IMR-90 (cell line): ENCODE data around the gene STIM1. TPM values are rescaled to one million over a fixed set of nuclear protein-coding genes. Genes with fewer than 3 reads are reported as not detected.

Experiments
- ATAC-seq: fragments of 200-7000 bp; cut with Tn5 transposase; 2 replicates; pipeline ENCODE4 v1.9.1; 2020; ENCODE audit warnings: low read depth, mild to moderate bottlenecking, moderate library complexity
- BruUV-seq: library from RNA; stranded (reverse); fragments of 400-500 nt; replicated peaks from 2 replicates; lab custom pipeline; 2021; lab: Mats Ljungman, UMichigan
- CTCF ChIA-PET: fragments of 300-600 bp; formaldehyde crosslinking; extraction: SDS; loops from one replicate; lab custom pipeline; 2021; ENCODE audit warnings: antibody characterized with exemption; lab: Yijun Ruan, JAX
- POLR2A ChIA-PET: fragments of 300-600 bp; sonication (Branson Sonifier 250); formaldehyde crosslinking; loops from one replicate; lab custom pipeline; 2022; ENCODE audit warnings: antibody characterized with exemption; ENCODE audit not compliant: unreplicated experiment; lab: Charles Lee
- DNase-seq: peaks from one replicate; pipeline ENCODE4 v3.0.0; 2013
- H2AFZ ChIP-seq: replicated peaks from 2 replicates; pipeline ENCODE3; 2013; ENCODE audit warnings: low read length, mild to moderate bottlenecking; ENCODE audit not compliant: poor library complexity
- H2AK5ac ChIP-seq: 2 replicates; pipeline ENCODE4 v1.6.1; 2013; ENCODE audit warnings: low read depth, low read length, inconsistent platforms
- H2AK9ac ChIP-seq: replicated peaks from 2 replicates; pipeline ENCODE3; 2013; ENCODE audit warnings: mild to moderate bottlenecking, low read depth, low read length, moderate library complexity; ENCODE audit not compliant: poor library complexity
- H2BK120ac ChIP-seq: 2 replicates; pipeline ENCODE4 v1.6.1; 2013; ENCODE audit warnings: low read depth, low read length, inconsistent platforms
- H2BK15ac ChIP-seq: 3 replicates; pipeline ENCODE4 v1.6.1; 2013; ENCODE audit warnings: low read depth, low read length, inconsistent platforms
- H2BK20ac ChIP-seq: 2 replicates; pipeline ENCODE4 v1.6.1; 2013; ENCODE audit warnings: low read depth, mild to moderate bottlenecking, inconsistent platforms, low read length, moderate library complexity
- H2BK5ac ChIP-seq: 2 replicates; pipeline ENCODE4 v1.6.1; 2013; ENCODE audit warnings: mild to moderate bottlenecking, low read depth, low read length, inconsistent platforms; ENCODE audit not compliant: poor library complexity, severe bottlenecking
- H3K14ac ChIP-seq: replicated peaks from 2 replicates; pipeline ENCODE4 v1.6.1; 2013; ENCODE audit warnings: low read depth, low read length, inconsistent platforms
- H3K18ac ChIP-seq: 2 replicates; pipeline ENCODE4 v1.6.1; 2013; ENCODE audit warnings: low read depth, low read length, control low read depth
- H3K23ac ChIP-seq: 2 replicates; pipeline ENCODE4 v1.6.1; 2013; ENCODE audit warnings: low read depth, low read length, inconsistent platforms
- H3K27ac ChIP-seq: 2 replicates; pipeline ENCODE4 v1.5.1; 2013; ENCODE audit warnings: mild to moderate bottlenecking, control low read depth, low read length; ENCODE audit not compliant: insufficient read depth
- H3K27me3 ChIP-seq: 2 replicates; pipeline ENCODE4 v1.6.1; 2013; ENCODE audit warnings: low read length; ENCODE audit not compliant: control insufficient read depth, insufficient read depth
- H3K36me3 ChIP-seq: 2 replicates; pipeline ENCODE4 v1.6.1; 2013; ENCODE audit warnings: low read length, mixed read lengths; ENCODE audit not compliant: control insufficient read depth, insufficient read depth
- H3K4ac ChIP-seq: 2 replicates; pipeline ENCODE4 v1.6.1; 2013; ENCODE audit warnings: low read depth, low read length, inconsistent platforms
- H3K4me1 ChIP-seq: 2 replicates; pipeline ENCODE4 v1.6.1; 2013; ENCODE audit warnings: low read length, mixed read lengths; ENCODE audit not compliant: control insufficient read depth, insufficient read depth
- H3K4me2 ChIP-seq: 2 replicates; pipeline ENCODE4 v1.6.1; 2013; ENCODE audit warnings: low read depth, mild to moderate bottlenecking, control low read depth, low read length, moderate library complexity
- H3K4me3 ChIP-seq: 2 replicates; pipeline ENCODE4 v1.5.1; 2013; ENCODE audit warnings: low read depth, mild to moderate bottlenecking, control low read depth, low read length, moderate library complexity; ENCODE audit not compliant: insufficient read depth
- H3K56ac ChIP-seq: 2 replicates; pipeline ENCODE4 v1.6.1; 2013; ENCODE audit warnings: low read length, inconsistent platforms; ENCODE audit not compliant: insufficient read depth; ENCODE audit errors: extremely low read depth
- H3K79me1 ChIP-seq, 2 experiments: 2 replicates each; pipeline ENCODE4 v1.6.1; 2013; ENCODE audit warnings: low read length in 2 of 2, inconsistent platforms in 1 of 2, low read depth in 1 of 2
- H3K9ac ChIP-seq: 2 replicates; pipeline ENCODE4 v1.6.1; 2013; ENCODE audit warnings: low read depth, low read length, control low read depth
- H3K9me1 ChIP-seq: 2 replicates; pipeline ENCODE4 v1.6.1; 2013; ENCODE audit warnings: low read length, inconsistent platforms; ENCODE audit not compliant: insufficient read depth
- H3K9me3 ChIP-seq: 2 replicates; pipeline ENCODE4 v1.6.1; 2013; ENCODE audit warnings: low read length; ENCODE audit not compliant: control insufficient read depth, insufficient read depth
- H4K20me1 ChIP-seq: 2 replicates; pipeline ENCODE4 v1.6.1; 2013; ENCODE audit warnings: low read length, inconsistent platforms; ENCODE audit not compliant: insufficient read depth
- H4K5ac ChIP-seq: 2 replicates; pipeline ENCODE4 v1.6.1; 2013; ENCODE audit warnings: mild to moderate bottlenecking, low read depth, low read length, control low read depth
- H4K8ac ChIP-seq, 2 experiments: 2 replicates each; pipeline ENCODE4 v1.6.1; 2013; ENCODE audit warnings: low read depth in 2 of 2, low read length in 2 of 2, control low read depth in 1 of 2, inconsistent platforms in 1 of 2
- H4K91ac ChIP-seq: 2 replicates; pipeline ENCODE4 v1.6.1; 2013; ENCODE audit warnings: low read depth, low read length, inconsistent platforms; ENCODE audit not compliant: insufficient read depth
- CEBPB ChIP-seq: IDR thresholded peaks from 2 replicates; pipeline ENCODE4 v1.6.1; 2012; ENCODE audit warnings: low read depth, low read length, improper control_type of control experiment
- CHD1 ChIP-seq: IDR thresholded peaks from 2 replicates; pipeline ENCODE4 v1.6.1; 2012; ENCODE audit warnings: low read depth, low read length, improper control_type of control experiment
- CTCF ChIP-seq: conservative IDR thresholded peaks from 2 replicates; pipeline ENCODE4 v1.5.1; 2012; ENCODE audit warnings: mild to moderate bottlenecking, low read depth, low read length, improper control_type of control experiment
- ELK1 ChIP-seq: fragments of 150-350 bp; IDR thresholded peaks from 2 replicates; pipeline ENCODE4 v1.6.1; 2016; ENCODE audit warnings: low read depth, mild to moderate bottlenecking, low read length, moderate library complexity, borderline replicate concordance
- FOS ChIP-seq: fragments of 150-350 bp; IDR thresholded peaks from 2 replicates; pipeline ENCODE4 v1.6.1; 2016; ENCODE audit warnings: low read depth, low read length
- MAFK ChIP-seq: IDR thresholded peaks from 2 replicates; pipeline ENCODE4 v1.6.1; 2012; ENCODE audit warnings: low read depth, low read length, improper control_type of control experiment
- NFE2L2 ChIP-seq: fragments of 150-350 bp; IDR thresholded peaks from 2 replicates; pipeline ENCODE4 v1.6.1; 2016; ENCODE audit warnings: low read depth, mild to moderate bottlenecking, low read length
- POLR2A ChIP-seq: IDR thresholded peaks from 2 replicates; pipeline ENCODE4 v1.6.1; 2012; ENCODE audit warnings: mild to moderate bottlenecking, low read depth, low read length
- RAD21 ChIP-seq: IDR thresholded peaks from 2 replicates; pipeline ENCODE4 v1.6.1; 2012; ENCODE audit warnings: low read length, improper control_type of control experiment
- RFX5 ChIP-seq: IDR thresholded peaks from 2 replicates; pipeline ENCODE4 v1.8.0; 2012; ENCODE audit warnings: low read depth, mild to moderate bottlenecking, low read length, moderate library complexity
- SMC3 ChIP-seq: fragments of 150-350 bp; IDR thresholded peaks from 2 replicates; pipeline ENCODE4 v1.6.1; 2016; ENCODE audit warnings: low read depth, mild to moderate bottlenecking, antibody characterized with exemption, low read length, moderate library complexity
- USF2 ChIP-seq: fragments of 150-350 bp; IDR thresholded peaks from 2 replicates; pipeline ENCODE4 v1.6.1; 2017; ENCODE audit warnings: mild to moderate bottlenecking, antibody characterized with exemption, low read length, low read depth
- WGBS, 2 experiments: methylation state at CpG; one replicate each; pipeline versions ENCODE4 v1.1.5 to v1.1.7; 2013; ENCODE audit warnings: missing lambda C conversion rate in 2 of 2; ENCODE audit not compliant: insufficient read length in 1 of 2; ENCODE audit errors: extremely low coverage in 2 of 2; 5-methylcytosine and 5-hydroxymethylcytosine counted together
- dilution Hi-C: fragments of 300-500 bp; cut with HindIII; formaldehyde crosslinking; loops from one replicate; pipeline ENCODE4 v1.14.3; 2018; ENCODE audit warnings: low sequenced_read_pairs; ENCODE audit not compliant: unreplicated experiment
- in situ Hi-C: fragments of 300-500 bp; cut with MboI; formaldehyde crosslinking; loops from 3 replicates; pipeline ENCODE4 v1.14.3; 2019; ENCODE audit warnings: low sequenced_read_pairs, inconsistent platforms, mixed read lengths
- intact Hi-C: fragments of 100-400 bp; cut with micrococcal nuclease; formaldehyde crosslinking; loops from 2 replicates; pipeline ENCODE4 v1.10.0; 2022
- polyA plus RNA-seq, 3 experiments: library from polyadenylated mRNA; depleted of rRNA; stranded (reverse); fragments of >200 nt; gene quantifications; 2 replicates each; pipeline ENCODE4 v1.2.3, GENCODE V29; 2012; ENCODE audit warnings: low replicate concordance in 1 of 3
- total RNA-seq: library from RNA; depleted of rRNA; stranded (reverse); fragments of >200 nt; gene quantifications from 2 replicates; pipeline ENCODE4 v1.2.3, GENCODE V29; 2012

Gene STIM1
- total and polyA plus RNA-seq, 2 of the 4 experiments (the other 2 are of a cell fraction): 17.9 to 23.0 TPM

DNA sequence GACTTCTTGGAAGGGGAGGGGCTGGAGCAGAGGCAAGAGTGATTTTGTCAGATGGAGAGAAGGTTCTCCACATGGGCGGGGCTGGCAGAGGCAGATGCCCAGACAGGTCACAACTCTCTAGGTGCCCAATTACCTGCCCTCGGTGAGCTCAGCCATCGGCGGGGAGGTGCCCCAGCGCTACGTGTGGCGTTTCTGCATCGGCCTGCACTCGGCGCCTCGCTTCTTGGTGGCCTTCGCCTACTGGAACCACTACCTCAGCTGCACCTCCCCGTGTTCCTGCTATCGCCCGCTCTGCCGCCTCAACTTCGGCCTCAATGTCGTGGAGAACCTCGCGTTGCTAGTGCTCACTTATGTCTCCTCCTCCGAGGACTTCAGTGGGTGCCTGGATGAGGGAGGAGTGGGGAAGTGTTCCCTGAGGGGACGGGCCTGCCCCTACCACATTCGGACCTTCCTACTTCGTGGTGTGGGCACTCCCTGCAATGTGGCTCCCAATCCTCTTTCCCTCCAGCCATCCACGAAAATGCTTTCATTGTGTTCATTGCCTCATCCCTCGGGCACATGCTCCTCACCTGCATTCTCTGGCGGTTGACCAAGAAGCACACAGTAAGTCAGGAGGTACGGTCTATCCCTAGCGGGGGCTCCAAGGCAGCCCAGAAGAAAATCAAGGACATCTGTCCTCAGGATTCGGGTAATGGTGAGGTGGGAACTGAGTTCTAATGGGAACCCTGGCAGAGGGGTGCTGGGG, 31.5 kb upstream of the STIM1 start:
- TF ChIP-seq USF2: no peak
- TF ChIP-seq SMC3: no peak
- TF ChIP-seq RAD21: no peak
- no peak for TF ChIP-seq FOS
- no peak for TF ChIP-seq CEBPB
- TF ChIP-seq ELK1: no peak
- no peak for TF ChIP-seq POLR2A
- no peak for TF ChIP-seq CHD1
- TF ChIP-seq CTCF: no peak
- no peak for TF ChIP-seq MAFK
- TF ChIP-seq NFE2L2: no peak
- no peak for TF ChIP-seq RFX5
- Histone ChIP-seq H2BK120ac (no peak overlapping the region), H2AFZ (no peak overlapping the region), H3K4ac (no peak overlapping the region), H3K56ac (no peak overlapping the region), H3K9me1 (peaks cover 21% of the 10 kb centered on the region; the same call in 1 of the 2 replicates), H3K9ac (no peak overlapping the region), H2AK9ac (peak overlapping the region; percentile 23), H2BK5ac (no peak overlapping the region), H3K79me1 (peaks cover 12 to 29% of the 10 kb centered on the region in 2 experiments), H4K91ac (no peak overlapping the region), H3K27me3 (no peaks in the 10 kb centered on the region), H2BK20ac (no peak overlapping the region), H3K4me2 (no peak overlapping the region), H3K14ac (no peak overlapping the region), H2AK5ac (peak overlapping the region; percentile 17; the same call in 1 of the 2 replicates), H3K27ac (no peak overlapping the region), H4K8ac (no peak overlapping the region), H2BK15ac (no peak overlapping the region), H4K20me1 (peaks cover 15% of the 10 kb centered on the region; the same call in 1 of the 2 replicates), H3K18ac (no peak overlapping the region), H4K5ac (no peak overlapping the region), H3K36me3 (peaks cover 38% of the 10 kb centered on the region), H3K4me1 (peaks cover 4% of the 10 kb centered on the region), H3K4me3 (no peak overlapping the region), H3K9me3 (no peaks in the 10 kb centered on the region), H3K23ac (no peak overlapping the region)
- DNase-seq (no peak), ATAC-seq (no peak)
- intact Hi-C loops (no loop called here), in situ Hi-C loops (no loop called here), dilution Hi-C loops (no loop called here)
- 95% methylated on average over 14 of the region's 30 CpGs; no CpG with 5 or more reads in 1 of the 2 experiments for WGBS, 2 experiments
- ChIA-PET CTCF (interaction anchor here (0.6 kb wide), 1 partner anchor 26 kb away, joined by 5 read pairs; no protein-coding TSS in a partner anchor), POLR2A (no interaction called here)
- no TSS peak for BruUV-seq
